WTC11 (cell line): Measurements from ENCODE around the gene STRN4. TPM values are rescaled to one million over a fixed set of nuclear protein-coding genes. Genes with fewer than 3 reads are reported as not detected.

ENCODE experiments used
- ATAC-seq: fragments of 200-7000 bp; cut with Tn5 transposase; 2 replicates; pipeline ENCODE4 v1.10.0; 2021; ENCODE audit warnings: mild to moderate bottlenecking, moderate library complexity
- CTCF ChIA-PET: fragments of 300-600 bp; sonication (Branson Sonifier 250); formaldehyde crosslinking; loops from one replicate; lab custom pipeline; 2021; ENCODE audit warnings: antibody characterized with exemption; lab: Charles Lee
- POLR2A ChIA-PET: fragments of 350-600 bp; sonication (Branson Sonifier 250); formaldehyde crosslinking; loops from one replicate; lab custom pipeline; 2021; ENCODE audit warnings: antibody characterized with exemption; lab: Charles Lee
- DNase-seq: peaks from one replicate; pipeline ENCODE4 v3.0.0; 2021; ENCODE audit warnings: low spot score
- H3K27ac Mint-ChIP-seq: 2 replicates; pipeline ENCODE4 v1.8.0; 2021; ENCODE audit warnings: mixed read lengths
- H3K27me3 Mint-ChIP-seq: 2 replicates; pipeline ENCODE4 v1.8.0; 2021; ENCODE audit warnings: low read depth, mild to moderate bottlenecking, moderate library complexity, mixed read lengths
- H3K36me3 Mint-ChIP-seq: 2 replicates; pipeline ENCODE4 v1.8.0; 2021; ENCODE audit warnings: mixed read lengths
- H3K4me1 Mint-ChIP-seq: 2 replicates; pipeline ENCODE4 v1.8.0; 2022; ENCODE audit warnings: mixed read lengths
- H3K4me3 Mint-ChIP-seq: 2 replicates; pipeline ENCODE4 v1.8.0; 2021; ENCODE audit warnings: mild to moderate bottlenecking, moderate library complexity, mixed read lengths
- H3K9me3 Mint-ChIP-seq: 2 replicates; pipeline ENCODE4 v1.8.0; 2021; ENCODE audit warnings: mixed read lengths
- ATF1 ChIP-seq: sonication (generic); formaldehyde crosslinking; IDR thresholded peaks from 2 replicates; pipeline ENCODE4 v1.8.1; 2023; ENCODE audit warnings: mild to moderate bottlenecking, moderate library complexity, missing genetic modification reagents
- CREB1 ChIP-seq: sonication (generic); formaldehyde crosslinking; IDR thresholded peaks from 2 replicates; pipeline ENCODE4 v1.8.0; 2023; ENCODE audit warnings: mild to moderate bottlenecking, missing genetic modification reagents
- CREM ChIP-seq: sonication (generic); formaldehyde crosslinking; IDR thresholded peaks from 2 replicates; pipeline ENCODE4 v1.8.1; 2022; ENCODE audit warnings: mild to moderate bottlenecking, missing genetic modification reagents, moderate library complexity
- E2F4 ChIP-seq: sonication (generic); formaldehyde crosslinking; IDR thresholded peaks from 2 replicates; pipeline ENCODE4 v1.8.1; 2022; ENCODE audit warnings: low read depth, mild to moderate bottlenecking, moderate library complexity, missing genetic modification reagents, borderline replicate concordance
- E2F5 ChIP-seq: sonication (generic); formaldehyde crosslinking; IDR thresholded peaks from 2 replicates; pipeline ENCODE4 v1.8.1; 2022; ENCODE audit warnings: mild to moderate bottlenecking, moderate library complexity, missing genetic modification reagents
- FOXK1 ChIP-seq: sonication (generic); formaldehyde crosslinking; IDR thresholded peaks from 2 replicates; pipeline ENCODE4 v1.8.0; 2022; ENCODE audit warnings: mild to moderate bottlenecking, moderate library complexity, missing genetic modification reagents
- FOXP4 ChIP-seq: sonication (generic); formaldehyde crosslinking; IDR thresholded peaks from 2 replicates; pipeline ENCODE4 v1.8.0; 2022; ENCODE audit warnings: mild to moderate bottlenecking, missing genetic modification reagents
- GTF2I ChIP-seq: fragments of 250-450 bp; sonication (Bioruptor Pico); conservative IDR thresholded peaks from 2 replicates; pipeline ENCODE4 v1.4.0; 2021; ENCODE audit warnings: mild to moderate bottlenecking
- HMGA2 ChIP-seq: fragments of 250-450 bp; sonication (Bioruptor Pico); IDR thresholded peaks from 2 replicates; pipeline ENCODE4 v1.4.0; 2021; ENCODE audit warnings: mild to moderate bottlenecking, moderate library complexity
- HMGXB4 ChIP-seq: sonication (generic); formaldehyde crosslinking; IDR thresholded peaks from 2 replicates; pipeline ENCODE4 v1.8.1; 2023; ENCODE audit warnings: mild to moderate bottlenecking, moderate library complexity, missing genetic modification reagents
- IRF1 ChIP-seq: sonication (generic); formaldehyde crosslinking; IDR thresholded peaks from 2 replicates; pipeline ENCODE4 v1.8.0; 2023; ENCODE audit warnings: missing genetic modification reagents
- MAX ChIP-seq: sonication (generic); formaldehyde crosslinking; IDR thresholded peaks from 2 replicates; pipeline ENCODE4 v1.8.0; 2022; ENCODE audit warnings: mild to moderate bottlenecking, missing genetic modification reagents
- MYBL2 ChIP-seq: sonication (generic); formaldehyde crosslinking; IDR thresholded peaks from 2 replicates; pipeline ENCODE4 v1.8.1; 2023; ENCODE audit warnings: mild to moderate bottlenecking, moderate library complexity, missing genetic modification reagents
- NFYB ChIP-seq: sonication (generic); formaldehyde crosslinking; conservative IDR thresholded peaks from 2 replicates; pipeline ENCODE4 v1.8.0; 2022; ENCODE audit warnings: low read depth, missing genetic modification reagents
- SP1 ChIP-seq: sonication (generic); formaldehyde crosslinking; conservative IDR thresholded peaks from 2 replicates; pipeline ENCODE4 v1.8.1; 2022; ENCODE audit warnings: missing genetic modification reagents
- TCF7 ChIP-seq: sonication (generic); formaldehyde crosslinking; IDR thresholded peaks from 2 replicates; pipeline ENCODE4 v1.8.0; 2022; ENCODE audit warnings: mild to moderate bottlenecking, low read depth, missing genetic modification reagents, moderate library complexity
- ZNF121 ChIP-seq: sonication (generic); formaldehyde crosslinking; IDR thresholded peaks from 2 replicates; pipeline ENCODE4 v1.8.0; 2023; ENCODE audit warnings: missing genetic modification reagents
- ZNF281 ChIP-seq: sonication (generic); formaldehyde crosslinking; IDR thresholded peaks from 2 replicates; pipeline ENCODE4 v1.8.0; 2023; ENCODE audit warnings: mild to moderate bottlenecking, missing genetic modification reagents
- ZNF317 ChIP-seq: sonication (generic); formaldehyde crosslinking; IDR thresholded peaks from 2 replicates; pipeline ENCODE4 v1.8.1; 2023; ENCODE audit warnings: low read depth, mild to moderate bottlenecking, moderate library complexity, missing genetic modification reagents, borderline replicate concordance
- ZNF396 ChIP-seq: fragments of 250-450 bp; sonication (Bioruptor Pico); IDR thresholded peaks from 2 replicates; pipeline ENCODE4 v1.8.0; 2021; ENCODE audit warnings: mild to moderate bottlenecking, moderate library complexity, borderline replicate concordance
- ZNF416 ChIP-seq: fragments of 250-450 bp; sonication (Bioruptor Pico); IDR thresholded peaks from 2 replicates; pipeline ENCODE4 v1.9.0; 2021; ENCODE audit warnings: mild to moderate bottlenecking, inconsistent platforms
- total RNA-seq: library from RNA; stranded (reverse); gene quantifications from 3 replicates; pipeline ENCODE4 v1.2.3, GENCODE V29; 2021

STRN4 gene
- total RNA-seq, 1 experiment from 2014 or later, result 144 TPM

- CTCF ChIA-PET, result interaction anchor here (0.5 to 3.2 kb wide), 10 partner anchors 18 to 228 kb away, joined by 3 to 14 read pairs (median 4); no protein-coding TSS in a partner anchor
- H3K4me3 Mint-ChIP-seq, result peak overlapping the region; percentile 95
- TF ChIP-seq HMGXB4, result 0 out of 2 replicates have a peak, but pooled peaks have one; percentile 10
- TF ChIP-seq ZNF396, result no peak
- H3K36me3 Mint-ChIP-seq, result peaks cover 40% of the 10 kb centered on the region
- peak overlapping the region; percentile 92 for H3K27ac Mint-ChIP-seq
- H3K9me3 Mint-ChIP-seq, result no peaks in the 10 kb centered on the region
- peaks cover 45% of the 10 kb centered on the region for H3K4me1 Mint-ChIP-seq
- ATAC-seq (no peak), DNase-seq (no peak)
- peaks cover 16% of the 10 kb centered on the region for H3K27me3 Mint-ChIP-seq
- POLR2A ChIA-PET, result interaction anchor here (0.5 to 1.3 kb wide), 10 partner anchors 12 to 328 kb away, joined by 3 to 6 read pairs (median 3); partner anchors contain the start of gene ZC3H4
Measured at GRCh38 chr19:46785054-46785979, 39.1 kb upstream of the STRN4 start.

- peak; percentile 82 for DNase-seq
- peak overlapping the region; percentile 92 for H3K27ac Mint-ChIP-seq
- peak overlapping the region; percentile 95 for H3K4me3 Mint-ChIP-seq
- POLR2A ChIA-PET, result interaction anchor here (0.6 to 1.3 kb wide), 9 partner anchors 13 to 634 kb away, joined by 3 to 6 read pairs (median 3); partner anchors contain the start of gene ZC3H4
- H3K36me3 Mint-ChIP-seq, result peaks cover 47% of the 10 kb centered on the region
- peak; percentile 39 for ATAC-seq
- H3K9me3 Mint-ChIP-seq, result no peaks in the 10 kb centered on the region
- CTCF ChIA-PET, result interaction anchor here (0.5 to 3.2 kb wide), 8 partner anchors 17 to 229 kb away, joined by 3 to 14 read pairs (median 6); no protein-coding TSS in a partner anchor
- peaks cover 8% of the 10 kb centered on the region for H3K27me3 Mint-ChIP-seq
- H3K4me1 Mint-ChIP-seq, result peaks cover 45% of the 10 kb centered on the region
- TF ChIP-seq CREM (CRISPR knock-in tag) (no peak), E2F4 (no peak), SP1 (CRISPR knock-in tag) (0 out of 2 replicates have a peak, but pooled peaks have one; percentile 35), ZNF317 (0 out of 2 replicates have a peak, but pooled peaks have one; percentile 6), ATF1 (CRISPR knock-in tag) (no peak), ZNF281 (CRISPR knock-in tag) (0 out of 2 replicates have a peak, but pooled peaks have one; percentile 48), IRF1 (no peak), NFYB (CRISPR knock-in tag) (no peak), ZNF121 (CRISPR knock-in tag) (0 out of 2 replicates have a peak, but pooled peaks have one; percentile 29), MAX (CRISPR knock-in tag) (peak; percentile 89), GTF2I (CRISPR knock-in tag) (0 out of 2 replicates have a peak, but pooled peaks have one; percentile 12), HMGA2 (no peak), FOXP4 (no peak), FOXK1 (no peak), MYBL2 (no peak), CREB1 (CRISPR knock-in tag) (0 out of 2 replicates have a peak, but pooled peaks have one; percentile 25), E2F5 (CRISPR knock-in tag) (0 out of 2 replicates have a peak, but pooled peaks have one; percentile 54), TCF7 (no peak), ZNF416 (CRISPR knock-in tag) (no peak)
Measured at GRCh38 chr19:46784262-46785053, 38.2 kb upstream of the STRN4 start.
